Activated naive CD8-positive, alpha-beta T cell treated with anti-CD3 and anti-CD28 coated beads, Interleukin-2, amount 10 ng/mL, durations not matched to agents 7 days and 5 days (primary cell): Measurements from ENCODE around the gene COL6A2. TPM values are rescaled to one million over a fixed set of nuclear protein-coding genes. Genes with fewer than 3 reads are reported as not detected.

Experiments used
- ATAC-seq: fragments of 150-1000 bp; cut with Tn5 transposase; one replicate; pipeline ENCODE4 v1.10.0; 2021; ENCODE audit warnings: low read depth, moderate library complexity
- POLR2A ChIA-PET: fragments of 350-600 bp; sonication (Branson Sonifier 250); formaldehyde crosslinking; loops from one replicate; lab custom pipeline; 2021; ENCODE audit warnings: antibody characterized with exemption; lab: Charles Lee
- DNase-seq: peaks from one replicate; pipeline ENCODE4 v3.0.0; 2021
- H3K27ac Mint-ChIP-seq: one replicate; pipeline ENCODE4 v1.8.0; 2022; ENCODE audit warnings: mild to moderate bottlenecking, mixed read lengths
- H3K27me3 Mint-ChIP-seq: one replicate; pipeline ENCODE4 v1.8.0; 2022; ENCODE audit warnings: mild to moderate bottlenecking, moderate library complexity, mixed read lengths
- H3K36me3 Mint-ChIP-seq: one replicate; pipeline ENCODE4 v1.8.0; 2021; ENCODE audit warnings: mild to moderate bottlenecking, mixed read lengths
- H3K4me1 Mint-ChIP-seq: one replicate; pipeline ENCODE4 v1.8.0; 2021; ENCODE audit warnings: mixed read lengths
- H3K4me3 Mint-ChIP-seq: one replicate; pipeline ENCODE4 v1.8.0; 2022; ENCODE audit warnings: mild to moderate bottlenecking, moderate library complexity, mixed read lengths
- H3K9me3 Mint-ChIP-seq: one replicate; pipeline ENCODE4 v1.8.0; 2021; ENCODE audit warnings: mixed read lengths
- total RNA-seq, 2 experiments: library from RNA; stranded (reverse); gene quantifications; one replicate each; pipeline ENCODE4 v1.2.3, GENCODE V29; 2021

The COL6A2 gene
- total RNA-seq, 2 experiments from 2014 or later, result 23.8 to 23.9 TPM

GRCh38 chr21:46151261-46151988 lies 53.5 kb downstream of the COL6A2 start:
- Mint-ChIP-seq H3K36me3 (no peaks in the 10 kb centered on the region), H3K4me1 (no peaks in the 10 kb centered on the region), H3K4me3 (no peak overlapping the region), H3K27ac (no peak overlapping the region), H3K27me3 (no peaks in the 10 kb centered on the region), H3K9me3 (no peaks in the 10 kb centered on the region)
- POLR2A ChIA-PET, result no interaction called here
- ATAC-seq (no peak), DNase-seq (peak; percentile 27)

- no peaks in the 10 kb centered on the region for H3K27me3 Mint-ChIP-seq
- POLR2A ChIA-PET, result no interaction called here
- no peaks in the 10 kb centered on the region for H3K9me3 Mint-ChIP-seq
- no peak overlapping the region for H3K27ac Mint-ChIP-seq
- DNase-seq (no peak), ATAC-seq (no peak)
- H3K36me3 Mint-ChIP-seq, result no peaks in the 10 kb centered on the region
- no peaks in the 10 kb centered on the region for H3K4me1 Mint-ChIP-seq
- H3K4me3 Mint-ChIP-seq, result no peak overlapping the region
These were observed 54.3 kb downstream of the COL6A2 start for GRCh38 chr21:46151989-46152926.

GRCh38 chr21:46152927-46153246 lies 55.0 kb downstream of the COL6A2 start:
- Mint-ChIP-seq H3K4me3 (no peak overlapping the region), H3K27me3 (no peaks in the 10 kb centered on the region), H3K36me3 (no peaks in the 10 kb centered on the region), H3K27ac (no peak overlapping the region), H3K9me3 (no peaks in the 10 kb centered on the region), H3K4me1 (no peaks in the 10 kb centered on the region)
- ATAC-seq, result peak; percentile 31
- POLR2A ChIA-PET, result no interaction called here
- no peak for DNase-seq

- POLR2A ChIA-PET, result interaction anchor here (0.7 kb wide), 1 partner anchor 75 kb away, joined by 3 read pairs; the partner anchor contains the start of gene LSS
- no peak overlapping the region for H3K27ac Mint-ChIP-seq
- ATAC-seq (peak; percentile 57), DNase-seq (peak; percentile 73)
- H3K4me1 Mint-ChIP-seq, result no peaks in the 10 kb centered on the region
- H3K4me3 Mint-ChIP-seq, result no peak overlapping the region
- H3K36me3 Mint-ChIP-seq, result no peaks in the 10 kb centered on the region
- no peaks in the 10 kb centered on the region for H3K9me3 Mint-ChIP-seq
- no peaks in the 10 kb centered on the region for H3K27me3 Mint-ChIP-seq
These were observed 55.6 kb downstream of the COL6A2 start for GRCh38 chr21:46153247-46154154.

GRCh38 chr21:46154155-46154954 lies 56.4 kb downstream of the COL6A2 start:
- H3K4me3 Mint-ChIP-seq, result no peak overlapping the region
- H3K9me3 Mint-ChIP-seq, result no peaks in the 10 kb centered on the region
- H3K27me3 Mint-ChIP-seq, result no peaks in the 10 kb centered on the region
- no peak for DNase-seq
- ATAC-seq, result no peak
- no peaks in the 10 kb centered on the region for H3K36me3 Mint-ChIP-seq
- POLR2A ChIA-PET, result interaction anchor here (0.7 kb wide), 1 partner anchor 74 kb away, joined by 3 read pairs; the partner anchor contains the start of gene LSS
- no peak overlapping the region for H3K27ac Mint-ChIP-seq
- H3K4me1 Mint-ChIP-seq, result no peaks in the 10 kb centered on the region

- POLR2A ChIA-PET, result no interaction called here
- no peaks in the 10 kb centered on the region for H3K27me3 Mint-ChIP-seq
These were observed 57.1 kb downstream of the COL6A2 start for GRCh38 chr21:46154955-46155513.

GRCh38 chr21:46155514-46156377 lies 57.8 kb downstream of the COL6A2 start, which contains the start of gene FTCD:
Gene FTCD (minus strand): TSS chr21:46155579. CDS start chr21:46155523, 56 bp downstream.
- H3K27me3 Mint-ChIP-seq, result no peaks in the 10 kb centered on the region
- H3K4me3 Mint-ChIP-seq, result no peak within 1 kb of the TSS
- no peaks in the 10 kb centered on the region for H3K9me3 Mint-ChIP-seq
- no peaks in the 10 kb centered on the region for H3K36me3 Mint-ChIP-seq
- DNase-seq (peak; percentile 24), ATAC-seq (no peak)
- no peak within 1 kb of the TSS for H3K27ac Mint-ChIP-seq
- no peaks in the 10 kb centered on the region for H3K4me1 Mint-ChIP-seq
- POLR2A ChIA-PET, result no interaction called here

More at GRCh38 chr21:46154955-46155513, 57.1 kb downstream of the COL6A2 start:
- DNase-seq, result peak; percentile 29
- H3K9me3 Mint-ChIP-seq, result no peaks in the 10 kb centered on the region
- H3K36me3 Mint-ChIP-seq, result no peaks in the 10 kb centered on the region
- no peak overlapping the region for H3K27ac Mint-ChIP-seq
- H3K4me1 Mint-ChIP-seq, result no peaks in the 10 kb centered on the region
- no peak for ATAC-seq
- H3K4me3 Mint-ChIP-seq, result no peak overlapping the region

- no peaks in the 10 kb centered on the region for H3K9me3 Mint-ChIP-seq
- H3K4me3 Mint-ChIP-seq, result no peak overlapping the region
- H3K36me3 Mint-ChIP-seq, result no peaks in the 10 kb centered on the region
- no peaks in the 10 kb centered on the region for H3K4me1 Mint-ChIP-seq
- H3K27me3 Mint-ChIP-seq, result no peaks in the 10 kb centered on the region
- H3K27ac Mint-ChIP-seq, result no peak overlapping the region
- no peak for ATAC-seq
- DNase-seq, result no peak
- POLR2A ChIA-PET, result no interaction called here
These were observed 58.4 kb downstream of the COL6A2 start for GRCh38 chr21:46156378-46156645.

GRCh38 chr21:46156678-46157077 lies 58.8 kb downstream of the COL6A2 start:
- Mint-ChIP-seq H3K36me3 (no peaks in the 10 kb centered on the region), H3K27me3 (no peaks in the 10 kb centered on the region), H3K9me3 (no peaks in the 10 kb centered on the region), H3K4me1 (no peaks in the 10 kb centered on the region), H3K4me3 (no peak overlapping the region), H3K27ac (no peak overlapping the region)
- DNase-seq (no peak), ATAC-seq (no peak)
- POLR2A ChIA-PET, result no interaction called here

- POLR2A ChIA-PET, result no interaction called here
- no peaks in the 10 kb centered on the region for H3K27me3 Mint-ChIP-seq
- H3K36me3 Mint-ChIP-seq, result no peaks in the 10 kb centered on the region
- no peaks in the 10 kb centered on the region for H3K9me3 Mint-ChIP-seq
- H3K4me3 Mint-ChIP-seq, result no peak overlapping the region
- H3K27ac Mint-ChIP-seq, result no peak overlapping the region
- no peak for ATAC-seq
- no peak for DNase-seq
- H3K4me1 Mint-ChIP-seq, result no peaks in the 10 kb centered on the region
These were observed 59.6 kb downstream of the COL6A2 start for GRCh38 chr21:46157396-46157986.

GRCh38 chr21:46157987-46158451 lies 60.1 kb downstream of the COL6A2 start:
- no peaks in the 10 kb centered on the region for H3K36me3 Mint-ChIP-seq
- no peaks in the 10 kb centered on the region for H3K9me3 Mint-ChIP-seq
- no peak overlapping the region for H3K4me3 Mint-ChIP-seq
- DNase-seq (no peak), ATAC-seq (no peak)
- POLR2A ChIA-PET, result no interaction called here
- H3K4me1 Mint-ChIP-seq, result no peaks in the 10 kb centered on the region
- H3K27ac Mint-ChIP-seq, result no peak overlapping the region
- H3K27me3 Mint-ChIP-seq, result peaks cover 2% of the 10 kb centered on the region
